Lower leg skin (tissue), 4 donors: ENCODE data around the gene FMOD. TPM values are rescaled to one million over a fixed set of nuclear protein-coding genes. Genes with fewer than 3 reads are reported as not detected.

Experiments
- DNase-seq, 2 donors: peaks; one replicate each; pipeline ENCODE4 v3.0.0-alpha.2; 2019; ENCODE audit warnings: low spot score in 2 of 2
- H3K4me3 ChIP-seq: fragments of 200-600 bp; sonication (generic); 2 replicates; pipeline ENCODE4 v1.5.1; 2017; ENCODE audit warnings: mild to moderate bottlenecking, low read depth; ENCODE audit not compliant: poor library complexity, severe bottlenecking
- CTCF ChIP-seq, 3 donors: fragments of 450-650 bp; IDR thresholded peaks; one replicate each; pipeline ENCODE4 v1.5.1; 2016; ENCODE audit warnings: antibody characterized with exemption in 3 of 3, mild to moderate bottlenecking in 3 of 3, moderate library complexity in 2 of 3
- POLR2A ChIP-seq, 2 donors: fragments of 450-650 bp; IDR thresholded peaks; one replicate each; pipeline ENCODE4 v1.6.1; 2016 to 2017; ENCODE audit warnings: antibody characterized with exemption in 2 of 2, mild to moderate bottlenecking in 1 of 2, moderate library complexity in 1 of 2
- WGBS, 2 donors: methylation state at CpG; one replicate each; pipeline ENCODE4 v1.1.5; 2018; 5-methylcytosine and 5-hydroxymethylcytosine counted together
- intact Hi-C: fragments of 100-400 bp; cut with DNase I; formaldehyde crosslinking; loops from one replicate; pipeline ENCODE4 v1.15.0; 2023; ENCODE audit warnings: low total_unique reads
- total RNA-seq, 4 donors: library from RNA; depleted of rRNA; stranded (reverse); fragments of >200 nt; gene quantifications; one replicate each; pipeline ENCODE4 v1.1.0, GENCODE V29; 2016

FMOD gene
- total RNA-seq = 10 to 100 TPM in 3 of 4 donors, 1 to 10 TPM in 1; 5.6 to 37.7 (median 19.3) TPM

GRCh38 chr1:203351037-203351625, at the start of gene FMOD:
Gene FMOD (minus strand): TSS chr1:203351122. CDS start chr1:203348270, 2,852 bp downstream.
- H3K4me3 ChIP-seq = no peak within 1 kb of the TSS
- TF ChIP-seq POLR2A (IDR thresholded peaks at IDR 0.05) = no peak
- no peak for TF ChIP-seq CTCF (IDR thresholded peaks at IDR 0.05)
- intact Hi-C loops = no loop called here
- DNase-seq = peak; percentile 51 to 92
- WGBS, 2 donors = 14 to 18% methylated on average over 17 of the region's 17 CpGs

- TF ChIP-seq CTCF (IDR thresholded peaks at IDR 0.05) = no peak
- no peak for TF ChIP-seq POLR2A (IDR thresholded peaks at IDR 0.05)
- 71 to 79% methylated on average over 7 of the region's 7 CpGs for WGBS, 2 donors
- intact Hi-C loops = no loop called here
- DNase-seq = no peak
- no peak overlapping the region for H3K4me3 ChIP-seq
These were observed 45.8 kb upstream of the FMOD start for GRCh38 chr1:203396595-203397194.

GRCh38 chr1:203395751-203396150, 44.8 kb upstream of the FMOD start:
- H3K4me3 ChIP-seq = no peak overlapping the region
- no peak for TF ChIP-seq CTCF (IDR thresholded peaks at IDR 0.05)
- no peak for TF ChIP-seq POLR2A (IDR thresholded peaks at IDR 0.05)

GRCh38 chr1:203390298-203390697, 39.4 kb upstream of the FMOD start:
- no peak overlapping the region for H3K4me3 ChIP-seq
- WGBS, 2 donors = 76 to 77% methylated on average over 2 of the region's 2 CpGs
- no peak for DNase-seq
- intact Hi-C loops = no loop called here
- no peak for TF ChIP-seq CTCF (IDR thresholded peaks at IDR 0.05)
- TF ChIP-seq POLR2A (IDR thresholded peaks at IDR 0.05) = no peak

More at GRCh38 chr1:203395751-203396150, 44.8 kb upstream of the FMOD start:
- intact Hi-C loops = no loop called here
- 38 to 50% methylated on average over 6 of the region's 6 CpGs for WGBS, 2 donors
- no peak for DNase-seq

- DNase-seq = no peak
- 75 to 83% methylated on average over 3 of the region's 3 CpGs for WGBS, 2 donors
- no peak for TF ChIP-seq POLR2A (IDR thresholded peaks at IDR 0.05)
- no peak for TF ChIP-seq CTCF (IDR thresholded peaks at IDR 0.05)
- intact Hi-C loops = no loop called here
- no peak overlapping the region for H3K4me3 ChIP-seq
These were observed 37.8 kb upstream of the FMOD start for GRCh38 chr1:203388683-203389082.
